HEK293 (cell line): ENCODE data around the gene DIP2C.

Experiments used
- CTCF ChIA-PET: fragments of 350-600 bp; formaldehyde crosslinking; extraction: SDS; loops from one replicate; lab custom pipeline; 2021; ENCODE audit warnings: antibody characterized with exemption; lab: Yijun Ruan, JAX
- POLR2A ChIA-PET: fragments of 300-600 bp; formaldehyde crosslinking; extraction: SDS; loops from one replicate; lab custom pipeline; 2020; ENCODE audit warnings: antibody characterized with exemption, inconsistent platforms; lab: Yijun Ruan, JAX
- H3K27ac ChIP-seq: fragments of 200-500 bp; sonication (Bioruptor generic); 2 replicates; pipeline ENCODE4 v1.5.1; 2014; ENCODE audit warnings: low read depth, low read length, control low read depth, inconsistent platforms; ENCODE audit errors: extremely low read depth
- H3K36me3 ChIP-seq, 2 experiments: fragments of 200-500 bp in 1 of 2; sonication (Bioruptor generic) in 1 of 2; 1 replicate in 1 of 2; 2 replicates in 1 of 2; pipeline ENCODE4 v1.5.1; 2014 to 2017; ENCODE audit warnings: inconsistent platforms in 2 of 2, low read length in 2 of 2; ENCODE audit not compliant: control insufficient read depth in 2 of 2, insufficient read depth in 1 of 2
- H3K4me1 ChIP-seq: fragments of 200-500 bp; sonication (Bioruptor generic); 2 replicates; pipeline ENCODE4 v1.5.1; 2014; ENCODE audit warnings: mild to moderate bottlenecking, low read length, inconsistent platforms; ENCODE audit not compliant: control insufficient read depth, insufficient read depth
- H3K4me3 ChIP-seq: 2 replicates; pipeline ENCODE4 v1.5.1; 2011; ENCODE audit warnings: low read depth, mild to moderate bottlenecking, control low read depth, low read length, moderate library complexity
- H3K9me3 ChIP-seq: fragments of 200-500 bp; sonication (Bioruptor generic); 2 replicates; pipeline ENCODE4 v1.5.1; 2014; ENCODE audit warnings: low read depth, low read length, inconsistent platforms; ENCODE audit not compliant: control insufficient read depth, insufficient read depth
- GLI2 ChIP-seq: fragments of 450-650 bp; formaldehyde crosslinking; IDR thresholded peaks from 2 replicates; pipeline ENCODE4; 2017; ENCODE audit warnings: missing biosample characterization, missing genetic modification characterization, low read depth, borderline replicate concordance
- HOXD13 ChIP-seq: sonication (generic); formaldehyde crosslinking; IDR thresholded peaks from 2 replicates; pipeline ENCODE4 v1.8.0; 2022; ENCODE audit warnings: missing genetic modification reagents, borderline replicate concordance
- INSM2 ChIP-seq: fragments of 450-650 bp; formaldehyde crosslinking; IDR thresholded peaks from 2 replicates; pipeline ENCODE4 v1.5.1; 2016; ENCODE audit warnings: missing biosample characterization, missing genetic modification characterization
- KLF1 ChIP-seq: fragments of 450-650 bp; formaldehyde crosslinking; IDR thresholded peaks from 2 replicates; pipeline ENCODE4 v1.5.1; 2016; ENCODE audit warnings: missing biosample characterization, missing genetic modification characterization
- OSR2 ChIP-seq: fragments of 450-650 bp; formaldehyde crosslinking; IDR thresholded peaks from 2 replicates; pipeline ENCODE4 v1.5.1; 2016; ENCODE audit warnings: missing biosample characterization, missing genetic modification characterization
- RBAK ChIP-seq: fragments of 450-650 bp; formaldehyde crosslinking; IDR thresholded peaks from 2 replicates; pipeline ENCODE4 v1.5.1; 2016; ENCODE audit warnings: missing biosample characterization, missing genetic modification characterization
- SETDB1 ChIP-seq: IDR thresholded peaks from one replicate; pipeline ENCODE4 v1.6.1; 2017; ENCODE audit warnings: mild to moderate bottlenecking, low read length, moderate library complexity, mixed read lengths; ENCODE audit not compliant: insufficient read length
- ZBTB21 ChIP-seq: fragments of 450-650 bp; formaldehyde crosslinking; IDR thresholded peaks from 2 replicates; pipeline ENCODE4 v1.5.1; 2017; ENCODE audit warnings: missing biosample characterization, missing genetic modification characterization
- ZFP69B ChIP-seq: fragments of 450-650 bp; formaldehyde crosslinking; IDR thresholded peaks from 2 replicates; pipeline ENCODE4 v1.5.1; 2016; ENCODE audit warnings: missing biosample characterization, missing genetic modification characterization
- ZNF138 ChIP-seq: fragments of 450-650 bp; formaldehyde crosslinking; IDR thresholded peaks from 2 replicates; pipeline ENCODE4 v1.5.1; 2016; ENCODE audit warnings: missing biosample characterization, missing genetic modification characterization, borderline replicate concordance
- ZNF221 ChIP-seq: fragments of 450-650 bp; formaldehyde crosslinking; IDR thresholded peaks from 2 replicates; pipeline ENCODE4 v1.5.1; 2017; ENCODE audit warnings: missing biosample characterization, missing genetic modification characterization, borderline replicate concordance
- ZNF280C ChIP-seq: fragments of 450-650 bp; formaldehyde crosslinking; IDR thresholded peaks from 2 replicates; pipeline ENCODE4 v1.5.1; 2016; ENCODE audit warnings: missing biosample characterization, missing genetic modification characterization
- ZNF324 ChIP-seq: fragments of 450-650 bp; formaldehyde crosslinking; IDR thresholded peaks from 2 replicates; pipeline ENCODE4 v1.5.1; 2016; ENCODE audit warnings: missing biosample characterization, missing genetic modification characterization
- ZNF341 ChIP-seq: fragments of 450-650 bp; formaldehyde crosslinking; IDR thresholded peaks from 2 replicates; pipeline ENCODE4; 2016; ENCODE audit warnings: low read depth, missing biosample characterization, missing genetic modification characterization
- ZNF449 ChIP-seq: fragments of 450-650 bp; formaldehyde crosslinking; IDR thresholded peaks from 2 replicates; pipeline ENCODE4 v1.5.1; 2017; ENCODE audit warnings: missing biosample characterization, mild to moderate bottlenecking, missing genetic modification characterization, moderate library complexity
- ZNF473 ChIP-seq: fragments of 450-650 bp; formaldehyde crosslinking; IDR thresholded peaks from 2 replicates; pipeline ENCODE4 v1.5.1; 2017; ENCODE audit warnings: missing biosample characterization, missing genetic modification characterization
- ZNF513 ChIP-seq: fragments of 450-650 bp; IDR thresholded peaks from 2 replicates; pipeline ENCODE4 v1.5.1; 2018; ENCODE audit warnings: missing biosample characterization, missing genetic modification characterization
- ZNF580 ChIP-seq: fragments of 450-650 bp; formaldehyde crosslinking; IDR thresholded peaks from 2 replicates; pipeline ENCODE4 v1.5.1; 2016; ENCODE audit warnings: missing biosample characterization, missing genetic modification characterization
- ZSCAN16 ChIP-seq: fragments of 450-650 bp; formaldehyde crosslinking; IDR thresholded peaks from 2 replicates; pipeline ENCODE4 v1.5.1; 2016; ENCODE audit warnings: missing biosample characterization, missing genetic modification characterization
- ZSCAN18 ChIP-seq: fragments of 450-650 bp; formaldehyde crosslinking; IDR thresholded peaks from 2 replicates; pipeline ENCODE4 v1.5.1; 2016; ENCODE audit warnings: missing biosample characterization, missing genetic modification characterization
- ZSCAN4 ChIP-seq: fragments of 450-650 bp; formaldehyde crosslinking; IDR thresholded peaks from 2 replicates; pipeline ENCODE4 v1.5.1; 2017; ENCODE audit warnings: missing biosample characterization, missing genetic modification characterization
- ZXDB ChIP-seq: fragments of 450-650 bp; formaldehyde crosslinking; IDR thresholded peaks from 2 replicates; pipeline ENCODE4 v1.5.1; 2016; ENCODE audit warnings: missing biosample characterization, missing genetic modification characterization

Gene DIP2C

GRCh38 chr10:234708-235406 lies 454.6 kb downstream of the DIP2C start:
- TF ChIP-seq OSR2 (tag by site-specific recombination) (no peak), INSM2 (no peak), ZNF580 (tag by site-specific recombination) (no peak), ZSCAN4 (tag by site-specific recombination) (0 out of 2 replicates have a peak, but pooled peaks have one; percentile 26), ZXDB (no peak), HOXD13 (CRISPR knock-in tag) (no peak), KLF1 (no peak)
- peaks cover 4 to 6% of the 10 kb centered on the region in 2 experiments; a peak in 2 of 3 replicates for H3K36me3 ChIP-seq
- peaks cover 4% of the 10 kb centered on the region; the same call in 1 of the 2 replicates for H3K4me1 ChIP-seq
- CTCF ChIA-PET = no interaction called here
- no peak overlapping the region for H3K27ac ChIP-seq
- H3K9me3 ChIP-seq = no peaks in the 10 kb centered on the region
- no peak overlapping the region for H3K4me3 ChIP-seq
- POLR2A ChIA-PET = no interaction called here

- ChIA-PET POLR2A (no interaction called here), CTCF (no interaction called here)
- peaks cover 4% of the 10 kb centered on the region; the same call in 1 of the 2 replicates for H3K4me1 ChIP-seq
- H3K36me3 ChIP-seq = peaks cover 3 to 4% of the 10 kb centered on the region in 2 experiments; a peak in 2 of 3 replicates
- H3K9me3 ChIP-seq = no peaks in the 10 kb centered on the region
- TF ChIP-seq ZNF280C (tag by site-specific recombination) (no peak), ZSCAN16 (tag by site-specific recombination) (no peak), ZNF341 (tag by site-specific recombination) (no peak), RBAK (tag by site-specific recombination) (no peak), ZNF513 (tag by site-specific recombination) (no peak), SETDB1 (no peak), GLI2 (tag by site-specific recombination) (no peak), ZNF473 (tag by site-specific recombination) (no peak), ZNF221 (tag by site-specific recombination) (no peak), ZNF449 (tag by site-specific recombination) (no peak), ZSCAN18 (no peak), ZNF138 (tag by site-specific recombination) (no peak), ZNF324 (tag by site-specific recombination) (no peak), INSM2 (no peak), ZBTB21 (tag by site-specific recombination) (no peak), ZFP69B (no peak)
- H3K4me3 ChIP-seq = no peak overlapping the region
- H3K27ac ChIP-seq = no peak overlapping the region
Measured at GRCh38 chr10:232878-233277, 456.6 kb downstream of the DIP2C start.
